Measurements from ENCODE around the gene CATSPERD.

The CATSPERD gene

GRCh38 chr19:5676105-5676771 is 44.2 kb upstream of the CATSPERD start:
- H3K4me3 ChIP-seq (ENCODE audit: low read depth, low read length): no peak overlapping the region
- DNase-seq (ENCODE audit: low read depth): no peak
- TF ChIP-seq CTCF (conservative IDR thresholded peaks at IDR 0.05; ENCODE audit: low read depth, low read length): no peak

- no peak for DNase-seq (ENCODE audit: low read depth)
- H3K4me3 ChIP-seq (ENCODE audit: low read depth, low read length): no peak overlapping the region
- no peak for TF ChIP-seq CTCF (conservative IDR thresholded peaks at IDR 0.05; ENCODE audit: low read depth, low read length)
Measured at GRCh38 chr19:5676772-5677105, 43.7 kb upstream of the CATSPERD start.

GRCh38 chr19:5677136-5677535 is 43.3 kb upstream of the CATSPERD start:
- H3K4me3 ChIP-seq (ENCODE audit: low read depth, low read length): no peak overlapping the region
- DNase-seq (ENCODE audit: low read depth): no peak
- TF ChIP-seq CTCF (conservative IDR thresholded peaks at IDR 0.05; ENCODE audit: low read depth, low read length): no peak

- TF ChIP-seq CTCF (conservative IDR thresholded peaks at IDR 0.05; ENCODE audit: low read depth, low read length): no peak
- H3K4me3 ChIP-seq (ENCODE audit: low read depth, low read length): no peak overlapping the region
- no peak for DNase-seq (ENCODE audit: low read depth)
Measured at GRCh38 chr19:5677580-5677979, 42.9 kb upstream of the CATSPERD start.

GRCh38 chr19:5678071-5678718 is 42.2 kb upstream of the CATSPERD start:
- no peak for DNase-seq (ENCODE audit: low read depth)
- H3K4me3 ChIP-seq (ENCODE audit: low read depth, low read length): no peak overlapping the region
- no peak for TF ChIP-seq CTCF (conservative IDR thresholded peaks at IDR 0.05; ENCODE audit: low read depth, low read length)

- TF ChIP-seq CTCF (conservative IDR thresholded peaks at IDR 0.05; ENCODE audit: low read depth, low read length): no peak
- peak overlapping the region; percentile 92 for H3K4me3 ChIP-seq (ENCODE audit: low read depth, low read length)
- no peak for DNase-seq (ENCODE audit: low read depth)
Measured at GRCh38 chr19:5679289-5680083, 41.0 kb upstream of the CATSPERD start.
